Effector CD4-positive, alpha-beta T cell (primary cell): Measurements from ENCODE around the gene TTC16.
A peak's percentile ranks its signal among the peaks of the same experiment; 100 is the strongest.
"Not testable (repeated sequence)": the region's sequence is repeated elsewhere in the genome, so short reads cannot be mapped to it uniquely, and the experiment has no call there.

Experiments used
- DNase-seq: peaks from one replicate; pipeline ENCODE4 v3.0.0-alpha.2; 2020

TTC16 gene

GRCh38 chr9:127770905-127771569, 55.2 kb downstream of the TTC16 start:
- peak; percentile 84 for DNase-seq

DNA sequence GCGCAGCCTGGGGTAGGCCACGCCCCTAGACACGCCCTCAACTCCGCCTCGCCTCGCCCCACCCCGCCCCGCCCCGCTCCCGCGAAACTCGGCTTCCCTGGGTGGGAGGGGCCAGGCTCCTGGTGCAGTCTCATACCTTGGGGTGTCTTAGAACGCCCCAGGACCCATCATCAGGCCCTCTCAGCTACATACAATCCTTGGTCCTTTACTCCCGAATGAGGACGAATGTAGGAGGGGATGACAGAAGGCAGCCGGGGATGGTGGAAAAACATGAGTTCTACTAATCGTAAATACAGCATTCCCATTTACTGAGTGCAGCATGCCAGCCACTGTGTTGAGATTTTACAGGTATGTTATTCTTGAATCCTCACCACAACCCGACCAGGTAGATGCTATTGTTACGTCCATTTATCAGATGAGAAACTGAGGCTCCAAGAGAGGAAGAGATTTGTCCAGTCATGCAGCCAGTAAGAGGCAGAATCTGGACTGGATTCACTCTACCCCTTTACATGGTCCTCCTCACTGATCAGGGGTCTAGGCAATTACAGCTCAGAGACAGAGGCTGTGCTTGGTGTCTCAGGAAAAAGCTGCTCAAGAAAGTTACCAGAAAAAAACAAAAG, 55.8 kb downstream of the TTC16 start:
- no peak for DNase-seq

DNA sequence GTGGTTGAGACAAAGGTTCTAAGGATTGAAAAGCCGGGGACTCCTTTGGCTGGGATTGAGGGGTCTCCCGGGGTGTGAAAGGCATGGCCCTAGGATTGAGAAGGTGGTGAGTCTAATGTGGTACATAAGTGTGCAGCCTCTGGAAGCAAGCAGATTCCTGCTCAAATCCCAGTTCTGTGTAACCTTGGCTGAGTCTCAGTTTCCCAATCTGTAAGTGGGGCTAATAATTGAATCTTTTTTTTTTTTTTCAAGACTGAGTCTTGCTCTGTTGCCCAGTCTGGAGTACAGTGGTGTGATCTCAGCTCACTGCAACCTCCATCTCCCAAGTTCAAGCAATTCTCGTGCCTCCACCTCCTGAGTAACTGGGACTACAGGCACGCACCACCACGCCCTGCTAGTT, 56.7 kb downstream of the TTC16 start:
- no peak for DNase-seq

DNA sequence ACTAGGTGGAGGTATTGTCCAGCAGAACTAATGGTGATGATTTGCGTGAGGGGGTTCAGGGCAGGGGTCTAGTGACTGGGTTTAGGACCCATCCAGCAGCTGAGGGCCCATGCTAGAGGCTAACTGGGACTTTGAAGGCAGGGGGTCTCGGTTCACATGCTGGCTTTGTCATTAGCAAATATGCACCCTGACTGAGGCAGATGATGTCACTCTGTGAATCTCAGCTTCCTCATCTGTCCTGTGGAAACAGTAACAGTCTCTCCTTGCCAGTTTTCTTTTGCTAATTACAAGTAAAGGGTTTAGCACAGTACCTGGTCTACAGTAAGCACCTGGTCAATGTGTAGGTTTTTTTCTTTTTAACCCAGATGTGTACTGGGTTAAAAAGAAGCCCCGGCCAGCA, 57.4 kb downstream of the TTC16 start:
- DNase-seq: no peak

GRCh38 chr9:127773981-127774380, 58.1 kb downstream of the TTC16 start:
- no peak for DNase-seq

GRCh38 chr9:127776195-127776923, 60.5 kb downstream of the TTC16 start:
- peak; percentile 64 for DNase-seq

GRCh38 chr9:127776924-127777289, 61.0 kb downstream of the TTC16 start:
- DNase-seq: no peak

- no peak for DNase-seq
These were observed 61.6 kb downstream of the TTC16 start for GRCh38 chr9:127777368-127777980.

DNA sequence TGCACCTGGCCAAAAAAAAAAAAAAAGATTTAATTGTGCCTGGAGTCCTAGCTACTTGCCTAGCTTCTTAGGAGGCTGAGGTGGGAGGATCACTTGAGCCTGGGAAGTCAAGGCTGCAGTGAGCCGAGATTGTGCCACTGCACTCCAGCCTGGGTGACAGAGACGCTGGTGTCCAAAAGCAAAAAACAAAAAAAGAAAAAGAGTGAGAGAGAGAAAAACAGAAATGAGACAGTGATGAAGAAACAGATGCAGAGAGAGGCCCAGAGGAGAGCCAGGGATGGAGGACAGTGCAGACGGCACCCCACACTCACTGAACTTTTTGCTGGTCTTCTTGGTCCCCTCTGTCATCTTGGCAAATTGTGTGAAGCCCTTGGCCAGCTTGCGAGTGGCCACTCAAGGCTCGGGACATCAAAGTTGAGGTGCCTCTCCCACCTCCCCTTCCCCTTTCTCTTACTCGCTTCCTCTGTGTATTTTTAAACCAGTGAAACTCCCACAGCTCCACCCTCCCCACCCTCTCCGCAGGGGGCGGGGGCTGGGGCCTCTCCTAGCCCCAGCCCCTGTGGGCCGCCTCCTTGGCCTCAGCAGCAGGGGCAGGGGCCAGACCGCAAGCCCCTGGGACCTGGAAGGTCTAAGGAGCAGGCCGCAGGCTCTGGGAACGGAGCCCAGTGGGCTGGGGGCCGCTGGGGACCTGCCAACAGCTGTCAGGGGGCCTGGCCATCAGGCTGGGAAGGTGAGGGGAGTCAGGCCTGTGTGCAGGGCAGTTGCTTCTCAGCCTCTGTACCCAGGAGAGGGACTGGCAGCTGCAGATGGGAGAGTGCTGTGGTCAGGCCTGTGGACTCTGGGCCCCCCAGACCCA, 62.6 kb downstream of the TTC16 start, which contains the start of gene SH2D3C:
TSS of gene SH2D3C (minus strand) at position 387 of the 856 bp plus-strand sequence. CDS start at position 348, 39 bp downstream.
- DNase-seq: no peak

- peak; percentile 36 for DNase-seq
These were observed 63.5 kb downstream of the TTC16 start for GRCh38 chr9:127779136-127779981.

DNA sequence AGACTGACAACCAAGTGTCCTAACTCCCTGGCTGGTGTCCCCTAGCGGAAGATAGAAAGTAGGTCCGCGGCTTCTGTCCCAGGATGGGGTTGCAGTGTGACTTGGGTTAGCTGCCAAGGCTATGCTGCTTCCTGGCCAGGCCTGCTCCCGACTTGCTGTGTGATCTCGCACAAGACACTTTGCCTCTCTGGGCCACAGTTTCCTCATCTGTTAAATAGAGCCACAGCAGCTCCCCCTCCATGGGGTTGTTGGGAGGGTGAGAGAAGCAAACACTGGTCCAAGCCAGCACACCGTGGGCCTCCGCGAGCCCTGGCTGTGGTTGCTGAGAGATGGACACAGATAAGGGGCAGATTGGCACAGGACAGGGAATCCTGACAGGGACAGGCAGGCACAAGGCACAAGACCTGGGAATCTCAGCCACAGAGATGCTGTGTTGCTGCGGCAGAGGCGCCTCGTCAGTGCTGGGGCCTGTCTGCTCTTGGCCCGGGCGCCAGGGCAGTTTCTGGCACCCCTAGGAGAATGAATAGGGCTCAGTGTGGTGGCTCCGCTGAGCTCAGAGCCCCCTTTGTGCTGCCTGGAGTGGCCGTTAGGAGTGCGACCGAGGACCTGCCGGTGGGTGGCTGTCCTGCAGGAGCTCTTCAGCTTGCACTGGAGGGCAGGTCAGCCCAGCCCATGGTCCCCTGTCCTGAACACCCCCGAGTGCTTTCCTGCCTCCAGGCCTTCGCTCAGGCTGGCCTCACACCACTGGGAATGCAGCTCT, 64.4 kb downstream of the TTC16 start:
- DNase-seq: no peak

GRCh38 chr9:127780909-127781308, 65.0 kb downstream of the TTC16 start:
- not testable (repeated sequence) for DNase-seq
